Endodermal cell (in vitro differentiated cells): ENCODE data around the gene TTC13. TPM values are rescaled to one million over a fixed set of nuclear protein-coding genes. Genes with fewer than 3 reads are reported as not detected.

ENCODE experiments used
- DNase-seq: peaks from one replicate; pipeline ENCODE4 v3.0.0-alpha.2; 2017
- H3K27ac ChIP-seq: 2 replicates; pipeline ENCODE4 v1.5.1; 2013; ENCODE audit warnings: mild to moderate bottlenecking, low read depth, low read length, moderate library complexity
- H3K27me3 ChIP-seq: 2 replicates; pipeline ENCODE4 v1.6.1; 2013; ENCODE audit warnings: mild to moderate bottlenecking, low read length, moderate library complexity; ENCODE audit not compliant: insufficient read depth, control insufficient read depth, poor library complexity, severe bottlenecking
- H3K36me3 ChIP-seq: 2 replicates; pipeline ENCODE4 v1.7.0; 2013; ENCODE audit warnings: mild to moderate bottlenecking, low read length, moderate library complexity; ENCODE audit not compliant: control insufficient read depth, insufficient read depth
- H3K4me1 ChIP-seq: one replicate; pipeline ENCODE4 v1.7.0; 2013; ENCODE audit warnings: low read length; ENCODE audit not compliant: control insufficient read depth, insufficient read depth
- H3K4me3 ChIP-seq: 2 replicates; pipeline ENCODE4 v1.5.1; 2013; ENCODE audit warnings: mild to moderate bottlenecking, low read length, moderate library complexity
- H3K9ac ChIP-seq: 2 replicates; pipeline ENCODE4 v1.6.1; 2013; ENCODE audit warnings: mild to moderate bottlenecking, low read length, moderate library complexity; ENCODE audit not compliant: poor library complexity, severe bottlenecking; ENCODE audit errors: extremely low read depth
- H3K9me3 ChIP-seq: 2 replicates; pipeline ENCODE4 v1.6.1; 2013; ENCODE audit warnings: mild to moderate bottlenecking, low read length, moderate library complexity; ENCODE audit not compliant: control insufficient read depth
- H3K27ac Mint-ChIP-seq: 2 replicates; pipeline ENCODE4 v1.8.0; 2020; ENCODE audit warnings: mixed read lengths
- H3K27me3 Mint-ChIP-seq: 2 replicates; pipeline ENCODE4 v1.8.0; 2021; ENCODE audit warnings: mild to moderate bottlenecking, mixed read lengths; ENCODE audit not compliant: insufficient read depth
- H3K36me3 Mint-ChIP-seq: 2 replicates; pipeline ENCODE4 v1.8.0; 2020; ENCODE audit warnings: low read depth, mixed read lengths
- H3K4me1 Mint-ChIP-seq: 2 replicates; pipeline ENCODE4 v1.8.0; 2020; ENCODE audit warnings: mixed read lengths
- H3K4me3 Mint-ChIP-seq: 2 replicates; pipeline ENCODE4 v1.8.0; 2020; ENCODE audit warnings: mild to moderate bottlenecking, moderate library complexity, mixed read lengths
- H3K9me3 Mint-ChIP-seq: 2 replicates; pipeline ENCODE4 v1.8.0; 2020; ENCODE audit warnings: mild to moderate bottlenecking, mixed read lengths
- WGBS, 2 experiments: methylation state at CpG; one replicate each; pipeline versions ENCODE4 v1.1.5 to v1.1.7; 2013; ENCODE audit warnings: missing lambda C conversion rate in 2 of 2, mixed read lengths in 1 of 2; ENCODE audit not compliant: insufficient coverage in 1 of 2, insufficient read length in 1 of 2; 5-methylcytosine and 5-hydroxymethylcytosine counted together
- total RNA-seq, 2 donors: library from RNA; stranded (reverse); fragmentation: NEBNext Ultra II Directional in 1 of 2; extraction: Animal tissue kit (Norgen Biotek cat#: 25700) in 1 of 2; gene quantifications; 2 replicates in 1 of 2; 3 replicates in 1 of 2; pipeline ENCODE4 v1.2.1, GENCODE V29; 2021
- TF ChIP-seq, protein P1 (sequence below): fragments of 200-600 bp; sonication (generic); conservative IDR thresholded peaks from 2 replicates; pipeline ENCODE4 v1.5.0; 2021; ENCODE audit warnings: antibody characterized with exemption, mild to moderate bottlenecking

The TTC13 gene
- total RNA-seq, 2 donors from 2014 or later: 12.4 to 14.5 TPM

- H3K4me1 ChIP-seq: peaks cover 13% of the 10 kb centered on the region
- no peaks in the 10 kb centered on the region for H3K27me3 ChIP-seq
- H3K9ac ChIP-seq: peak overlapping the region; percentile 27
- Mint-ChIP-seq H3K27ac (peak overlapping the region; percentile 93), H3K4me3 (peak overlapping the region; percentile 96), H3K9me3 (no peaks in the 10 kb centered on the region), H3K4me1 (peaks cover 17% of the 10 kb centered on the region), H3K36me3 (no peaks in the 10 kb centered on the region), H3K27me3 (peaks cover 23% of the 10 kb centered on the region)
- WGBS, 2 experiments: 11 to 15% methylated on average over 12 of the region's 12 CpGs
- H3K4me3 ChIP-seq: peak overlapping the region; percentile 89
- DNase-seq: no peak
- TF ChIP-seq, protein P1, sequence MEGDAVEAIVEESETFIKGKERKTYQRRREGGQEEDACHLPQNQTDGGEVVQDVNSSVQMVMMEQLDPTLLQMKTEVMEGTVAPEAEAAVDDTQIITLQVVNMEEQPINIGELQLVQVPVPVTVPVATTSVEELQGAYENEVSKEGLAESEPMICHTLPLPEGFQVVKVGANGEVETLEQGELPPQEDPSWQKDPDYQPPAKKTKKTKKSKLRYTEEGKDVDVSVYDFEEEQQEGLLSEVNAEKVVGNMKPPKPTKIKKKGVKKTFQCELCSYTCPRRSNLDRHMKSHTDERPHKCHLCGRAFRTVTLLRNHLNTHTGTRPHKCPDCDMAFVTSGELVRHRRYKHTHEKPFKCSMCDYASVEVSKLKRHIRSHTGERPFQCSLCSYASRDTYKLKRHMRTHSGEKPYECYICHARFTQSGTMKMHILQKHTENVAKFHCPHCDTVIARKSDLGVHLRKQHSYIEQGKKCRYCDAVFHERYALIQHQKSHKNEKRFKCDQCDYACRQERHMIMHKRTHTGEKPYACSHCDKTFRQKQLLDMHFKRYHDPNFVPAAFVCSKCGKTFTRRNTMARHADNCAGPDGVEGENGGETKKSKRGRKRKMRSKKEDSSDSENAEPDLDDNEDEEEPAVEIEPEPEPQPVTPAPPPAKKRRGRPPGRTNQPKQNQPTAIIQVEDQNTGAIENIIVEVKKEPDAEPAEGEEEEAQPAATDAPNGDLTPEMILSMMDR: no peak
- peaks cover 16% of the 10 kb centered on the region for H3K36me3 ChIP-seq
- H3K27ac ChIP-seq: no peak overlapping the region
- no peaks in the 10 kb centered on the region for H3K9me3 ChIP-seq
Observed at GRCh38 chr1:230979389-230979716, 692 bp upstream of the TTC13 start.

GRCh38 chr1:230977761-230978490, 735 bp downstream of the TTC13 start:
- H3K4me3 ChIP-seq: peak overlapping the region; percentile 89
- Mint-ChIP-seq H3K4me3 (peak overlapping the region; percentile 96), H3K27ac (no peak overlapping the region), H3K27me3 (peaks cover 13% of the 10 kb centered on the region), H3K9me3 (no peaks in the 10 kb centered on the region), H3K4me1 (peaks cover 15% of the 10 kb centered on the region), H3K36me3 (no peaks in the 10 kb centered on the region)
- peaks cover 20% of the 10 kb centered on the region for H3K36me3 ChIP-seq
- H3K27me3 ChIP-seq: no peaks in the 10 kb centered on the region
- DNase-seq: peak; percentile 76
- H3K9ac ChIP-seq: no peak overlapping the region
- H3K4me1 ChIP-seq: peaks cover 10% of the 10 kb centered on the region
- no peak overlapping the region for H3K27ac ChIP-seq
- H3K9me3 ChIP-seq: no peaks in the 10 kb centered on the region
- WGBS, 2 experiments: 8 to 19% methylated on average over 22 to 52 of the region's 52 CpGs
- TF ChIP-seq, protein P1: no peak

DNA sequence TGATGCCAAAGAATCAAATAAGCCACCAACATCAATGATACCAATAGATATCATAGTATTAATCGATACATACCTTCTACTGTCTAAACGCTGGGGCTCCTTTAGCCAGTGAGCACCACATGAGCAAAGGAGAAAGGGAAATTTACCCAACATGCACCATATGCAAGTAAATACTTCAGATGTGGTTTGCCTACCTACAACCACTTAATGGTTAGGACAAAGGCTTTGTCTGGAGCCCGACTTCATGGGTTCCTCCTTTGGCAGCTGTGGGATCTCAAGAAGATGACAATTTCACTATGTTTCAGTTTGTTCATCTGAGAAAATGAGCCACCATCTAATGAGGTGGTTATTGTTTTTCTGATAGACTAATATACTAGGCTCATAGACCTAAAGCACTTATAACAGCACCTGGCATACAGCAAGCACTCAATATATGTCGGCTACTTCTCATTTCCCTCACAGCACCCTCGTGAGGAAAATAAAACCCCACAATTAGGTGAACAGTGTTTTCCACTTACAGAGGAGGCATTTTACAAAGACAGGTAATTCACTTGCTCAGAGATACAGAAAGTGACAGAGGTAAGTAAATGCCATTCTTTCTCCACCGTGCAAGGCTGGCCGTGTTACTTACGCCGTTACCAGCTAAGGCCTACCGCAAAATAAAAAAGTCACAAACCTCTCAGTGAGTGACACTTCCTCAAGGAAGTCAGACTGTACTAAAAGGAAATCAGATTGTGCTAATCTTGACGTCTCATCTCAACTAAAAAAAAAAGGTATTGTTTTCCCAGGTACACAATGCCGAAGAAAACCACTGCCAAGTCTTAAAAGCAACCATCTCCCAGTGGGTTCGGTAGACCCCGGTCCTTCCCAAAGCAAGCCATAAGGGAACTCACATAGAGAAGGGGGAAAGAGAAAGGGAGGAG, 1.6 kb downstream of the TTC13 start:
- peak overlapping the region; percentile 89 for H3K4me3 ChIP-seq
- Mint-ChIP-seq H3K27me3 (peaks cover 17% of the 10 kb centered on the region), H3K36me3 (no peaks in the 10 kb centered on the region), H3K4me1 (peaks cover 15% of the 10 kb centered on the region), H3K9me3 (no peaks in the 10 kb centered on the region), H3K27ac (no peak overlapping the region), H3K4me3 (peak overlapping the region; percentile 96)
- TF ChIP-seq, protein P1: no peak
- H3K36me3 ChIP-seq: peaks cover 20% of the 10 kb centered on the region
- no peak overlapping the region for H3K27ac ChIP-seq
- H3K4me1 ChIP-seq: peaks cover 10% of the 10 kb centered on the region
- no peak for DNase-seq
- 88 to 90% methylated on average over 10 to 14 of the region's 14 CpGs for WGBS, 2 experiments
- no peaks in the 10 kb centered on the region for H3K9me3 ChIP-seq
- H3K27me3 ChIP-seq: no peaks in the 10 kb centered on the region
- no peak overlapping the region for H3K9ac ChIP-seq
